Measurements from ENCODE around the gene EXOSC3.
"Not testable (repeated sequence)": the region's sequence is repeated elsewhere in the genome, so short reads cannot be mapped to it uniquely, and the experiment has no call there.

The EXOSC3 gene
- long read RNA-seq, donor 1, transcript EXOSC3-201 (4 exons, 1,806 nt): major isoform, 23 of 32 reads
- long read RNA-seq, donor 1, partial matches to known transcripts: 0 of 32 reads
- long read RNA-seq, donor 1, other reads (novel, unspliced or antisense): 0 of 32 reads
- long read RNA-seq, donor 2, transcript EXOSC3-201 (4 exons, 1,806 nt): major isoform, 10 of 15 reads
- long read RNA-seq, donor 2, partial matches to known transcripts: 0 of 15 reads
- long read RNA-seq, donor 2, other reads (novel, unspliced or antisense): 0 of 15 reads
- long read RNA-seq, donor 3, transcript EXOSC3-201 (4 exons, 1,806 nt): major isoform, 5 of 19 reads
- long read RNA-seq, donor 3, partial matches to known transcripts: 11 of 19 reads
- long read RNA-seq, donor 3, other reads (novel, unspliced or antisense): 0 of 19 reads
- long read RNA-seq, donor 4, transcript EXOSC3-201 (4 exons, 1,806 nt): major isoform, 9 of 17 reads
- long read RNA-seq, donor 4, partial matches to known transcripts: 0 of 17 reads
- long read RNA-seq, donor 4, other reads (novel, unspliced or antisense): 0 of 17 reads
- long read RNA-seq, donor 5, transcript EXOSC3-201 (4 exons, 1,806 nt): major isoform, 11 of 16 reads
- long read RNA-seq, donor 5, partial matches to known transcripts: 0 of 16 reads
- long read RNA-seq, donor 5, other reads (novel, unspliced or antisense): 0 of 16 reads
- long read RNA-seq, donor 6, transcript EXOSC3-201 (4 exons, 1,806 nt): major isoform, 8 of 13 reads
- long read RNA-seq, donor 6, partial matches to known transcripts: 0 of 13 reads
- long read RNA-seq, donor 6, other reads (novel, unspliced or antisense): 0 of 13 reads
- long read RNA-seq, donor 7, transcript EXOSC3-201 (4 exons, 1,806 nt): major isoform, 16 of 21 reads
- long read RNA-seq, donor 7, partial matches to known transcripts: 0 of 21 reads
- long read RNA-seq, donor 7, other reads (novel, unspliced or antisense): 0 of 21 reads
- long read RNA-seq, donor 8, transcript EXOSC3-201 (4 exons, 1,806 nt): major isoform, 15 of 20 reads
- long read RNA-seq, donor 8, partial matches to known transcripts: 0 of 20 reads
- long read RNA-seq, donor 8, other reads (novel, unspliced or antisense): 0 of 20 reads

DNA sequence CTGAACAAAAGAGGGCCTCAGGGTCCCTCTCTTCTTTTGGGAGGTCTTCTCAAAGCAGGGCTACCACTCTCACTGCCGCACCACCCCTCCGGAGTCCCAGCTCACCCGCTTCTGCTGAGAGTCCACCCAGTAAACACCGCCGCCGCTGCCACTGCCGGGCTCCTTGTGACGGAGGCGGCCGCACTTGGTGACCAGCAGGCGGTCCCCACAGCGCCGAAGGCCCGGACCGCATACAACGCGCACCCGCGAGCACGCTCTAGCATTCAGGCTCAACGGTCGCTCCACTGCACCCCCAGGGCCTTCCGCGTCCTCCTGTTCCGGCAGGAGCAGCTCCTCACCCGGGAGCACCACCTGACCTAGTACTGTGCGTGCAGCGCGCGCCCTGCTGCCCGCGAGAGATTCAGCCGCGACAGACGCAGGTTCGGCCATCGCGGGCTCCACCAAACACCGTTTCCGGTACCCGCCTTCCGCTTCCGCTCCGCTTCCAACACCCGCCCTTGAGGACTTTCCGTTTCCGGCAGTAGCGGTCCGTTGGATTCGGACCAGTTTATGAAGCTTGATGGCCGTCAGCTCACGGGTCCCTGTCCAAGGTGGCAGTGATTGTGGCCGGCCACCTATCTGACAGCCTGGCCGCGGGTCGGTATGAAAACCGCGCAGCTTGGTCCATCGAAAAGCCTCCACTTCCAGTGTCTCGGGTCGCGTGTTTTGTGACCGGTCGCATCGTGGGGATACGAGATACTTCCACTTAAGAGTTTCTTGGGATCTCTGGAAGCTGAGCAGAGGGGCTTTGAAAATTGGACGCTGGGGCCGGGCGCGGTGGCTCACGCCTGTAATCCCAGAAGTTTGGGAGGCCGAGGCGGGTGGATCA lies at the start of gene EXOSC3:
TSS of gene EXOSC3 (minus strand) at position 449 of the 868 bp plus-strand sequence. CDS start at position 429, 20 bp downstream.
- peak; percentile 88 for DNase-seq

- no peak for DNase-seq
Observed at GRCh38 chr9:37827483-37828165, 42.8 kb upstream of the EXOSC3 start.

DNA sequence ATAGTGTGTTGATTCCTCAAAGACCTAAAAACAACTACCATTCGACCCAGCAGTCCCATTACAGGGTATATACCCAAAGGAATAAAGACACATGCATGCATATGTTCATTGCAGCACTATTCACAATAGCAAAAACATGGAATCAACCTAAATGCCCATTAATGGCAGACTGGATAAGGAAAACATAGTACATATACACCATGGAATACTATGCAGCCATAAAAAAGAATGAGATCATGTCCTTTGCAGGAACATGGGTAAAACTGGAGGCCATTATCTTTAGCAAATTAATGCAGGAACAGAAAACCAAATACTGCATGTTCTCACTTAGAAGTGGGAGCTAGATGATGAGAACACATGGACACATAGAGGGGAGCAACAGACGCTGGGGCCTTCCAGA lies 40.3 kb upstream of the EXOSC3 start:
- DNase-seq: not testable (repeated sequence)

DNA sequence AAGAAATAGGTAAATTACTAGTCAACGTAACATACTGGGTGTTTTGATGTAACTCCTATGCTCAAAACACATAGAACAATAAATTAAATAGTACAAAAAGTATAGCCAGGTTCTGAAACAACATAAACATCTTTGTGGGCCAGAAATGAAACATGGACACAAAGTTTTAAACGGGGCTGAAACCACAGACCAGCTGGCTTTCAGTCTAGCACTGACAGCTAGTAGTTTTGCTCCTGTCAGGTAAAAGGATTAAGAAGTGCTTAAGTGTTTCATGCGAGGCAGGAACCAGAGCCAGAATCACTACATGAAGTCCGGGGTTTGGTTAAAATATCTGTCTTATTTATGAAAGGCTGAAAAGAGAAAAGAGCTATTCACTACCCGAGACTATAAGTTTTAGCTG lies 35.3 kb upstream of the EXOSC3 start:
- DNase-seq: no peak

DNA sequence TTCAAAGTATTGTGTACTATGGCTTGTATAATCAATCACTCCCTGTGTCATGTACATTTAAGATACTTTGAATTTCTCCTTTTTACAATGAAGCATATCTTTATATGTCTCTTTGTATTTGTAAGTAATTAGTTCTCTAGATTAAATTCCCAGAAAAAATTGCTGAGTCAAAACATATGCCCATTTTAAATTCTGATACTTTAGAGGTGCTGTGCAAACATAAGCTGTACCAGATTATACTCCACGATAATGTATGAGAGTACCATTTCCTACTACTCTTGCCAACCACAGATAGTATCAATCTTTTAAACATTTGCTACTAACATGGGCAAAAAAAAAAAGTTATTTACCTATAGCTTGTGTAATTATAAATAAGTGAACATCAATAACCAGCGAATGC lies 34.0 kb upstream of the EXOSC3 start:
- no peak for DNase-seq

- DNase-seq: no peak
Observed at GRCh38 chr9:37812773-37813379, 28.0 kb upstream of the EXOSC3 start.

- DNase-seq: no peak
Observed at GRCh38 chr9:37811906-37812476, 27.1 kb upstream of the EXOSC3 start.

DNA sequence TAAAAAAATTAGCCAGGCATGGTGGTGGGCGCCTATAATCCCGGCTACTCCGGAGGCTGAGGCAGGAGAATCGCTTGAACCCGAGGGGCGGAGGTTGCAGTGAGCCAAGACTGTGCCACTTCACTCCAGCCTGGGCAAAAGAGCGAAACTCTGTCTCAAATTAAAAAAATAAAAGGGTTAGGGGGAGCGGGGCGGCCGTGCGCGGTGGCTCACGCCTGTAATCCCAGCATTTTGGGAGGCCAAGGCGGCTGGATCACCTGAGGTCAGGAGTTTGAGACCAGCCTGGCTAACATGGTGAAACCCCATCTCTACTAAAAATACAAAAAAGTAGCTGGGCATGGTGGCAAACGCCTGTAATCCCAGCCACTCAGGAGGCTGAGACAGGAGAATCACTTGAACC lies 24.8 kb upstream of the EXOSC3 start:
- not testable (repeated sequence) for DNase-seq

- no peak for DNase-seq
Observed at GRCh38 chr9:37806271-37806670, 21.4 kb upstream of the EXOSC3 start.

DNA sequence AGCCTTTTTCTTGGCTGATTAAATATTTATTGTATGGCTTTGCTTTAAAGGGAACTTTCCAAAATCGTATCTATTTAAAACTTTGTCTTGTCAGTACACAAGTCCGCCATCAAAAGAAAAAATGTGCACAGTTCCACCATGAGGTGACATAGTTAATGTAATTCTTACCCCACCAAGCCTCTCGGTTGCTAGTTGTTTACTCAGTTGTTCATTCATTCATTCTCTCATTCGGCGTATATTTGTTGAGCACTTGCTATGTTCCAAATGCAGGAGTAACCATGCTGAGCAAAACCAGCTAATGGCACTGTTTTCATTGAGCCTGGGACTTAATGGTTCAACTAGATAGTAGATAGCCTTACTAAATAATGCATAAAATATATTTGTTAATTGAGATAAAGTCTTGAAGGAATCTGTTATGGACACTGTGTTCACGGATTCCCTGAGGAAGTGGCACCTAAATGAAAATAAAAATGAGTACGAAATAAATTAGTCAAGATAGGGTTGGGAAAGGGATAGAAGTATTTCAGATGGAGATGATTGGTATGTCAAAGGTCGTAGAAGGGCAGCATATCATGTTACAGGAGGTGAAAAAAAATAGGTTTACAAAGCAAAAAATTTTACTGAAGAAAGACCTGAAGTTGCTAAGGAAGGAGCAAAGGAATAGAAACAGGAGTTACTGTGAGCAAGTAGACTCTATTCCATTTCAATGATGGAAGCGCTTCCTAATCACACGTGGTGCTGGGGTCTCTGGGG lies 17.3 kb upstream of the EXOSC3 start:
- DNase-seq: no peak

- peak; percentile 90 for DNase-seq
Observed at GRCh38 chr9:37801287-37801850, 16.5 kb upstream of the EXOSC3 start.

- peak; percentile 95 for DNase-seq
Observed at GRCh38 chr9:37800631-37801286, 15.9 kb upstream of the EXOSC3 start, which contains the start of gene DCAF10. DCAF10 (plus strand) TSS chr9:37800797; CDS start chr9:37800867, 70 bp downstream.

GRCh38 chr9:37798677-37799076 lies 13.8 kb upstream of the EXOSC3 start:
- DNase-seq: no peak

GRCh38 chr9:37796232-37796631 lies 11.4 kb upstream of the EXOSC3 start:
- no peak for DNase-seq

DNA sequence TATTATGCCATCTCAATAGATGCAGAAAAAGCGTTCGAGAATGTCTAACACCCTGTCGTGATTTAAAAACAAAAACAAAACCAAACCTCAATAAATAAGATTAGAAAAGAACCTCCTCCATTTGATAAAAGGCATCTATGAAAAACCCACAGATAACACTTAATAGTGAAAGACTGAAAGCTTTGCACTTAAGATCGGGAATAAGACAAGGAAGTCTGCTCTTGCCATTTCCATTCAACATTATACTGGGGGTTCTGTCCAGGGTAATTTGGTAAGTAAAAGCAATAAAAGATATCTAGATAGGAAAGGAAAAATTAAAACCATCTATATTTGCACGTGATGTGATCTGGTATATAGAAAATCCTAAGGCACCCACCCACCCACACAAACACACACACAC lies 7.3 kb upstream of the EXOSC3 start:
- DNase-seq: no peak

DNA sequence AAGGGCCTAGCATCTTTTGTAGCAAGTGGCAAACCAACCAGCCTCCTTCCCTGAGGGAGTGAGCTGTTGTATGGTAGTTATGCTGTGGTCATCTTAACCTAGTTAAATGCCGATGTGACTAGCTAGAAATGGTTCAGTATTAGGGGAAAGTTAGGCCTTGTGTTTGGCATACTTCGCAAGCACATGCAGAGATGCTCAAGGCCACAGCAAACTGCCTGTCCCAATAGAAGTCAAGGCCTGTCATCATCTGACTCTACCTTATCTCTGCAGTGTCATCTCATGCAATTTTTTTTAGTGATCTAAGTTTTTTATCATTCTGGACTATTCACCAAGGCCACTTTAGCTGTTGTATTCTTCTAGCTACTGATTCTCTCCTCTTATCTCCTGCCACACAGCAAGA lies 5.2 kb upstream of the EXOSC3 start:
- no peak for DNase-seq

DNA sequence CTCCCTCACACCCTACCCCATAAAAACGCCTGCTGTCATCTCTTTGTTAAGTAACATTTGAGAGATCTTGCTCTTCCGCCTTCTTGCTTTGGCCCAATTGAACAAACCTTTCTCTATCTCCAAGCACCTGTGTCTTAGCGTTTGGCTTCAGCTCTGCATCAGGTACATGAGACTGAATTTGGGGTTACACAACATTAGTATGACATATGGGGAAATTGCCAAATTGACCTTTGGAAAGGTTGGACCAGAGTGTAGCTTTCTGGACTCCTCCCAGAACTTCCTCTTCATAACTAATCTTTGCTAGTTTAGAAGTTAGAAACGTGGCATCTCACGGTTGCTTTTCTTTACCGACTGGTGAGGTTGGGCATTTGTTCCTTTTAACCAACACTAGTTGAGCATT lies 3.5 kb upstream of the EXOSC3 start:
- DNase-seq: no peak

- DNase-seq: no peak
Observed at GRCh38 chr9:37787059-37787458, 2.2 kb upstream of the EXOSC3 start.

DNA sequence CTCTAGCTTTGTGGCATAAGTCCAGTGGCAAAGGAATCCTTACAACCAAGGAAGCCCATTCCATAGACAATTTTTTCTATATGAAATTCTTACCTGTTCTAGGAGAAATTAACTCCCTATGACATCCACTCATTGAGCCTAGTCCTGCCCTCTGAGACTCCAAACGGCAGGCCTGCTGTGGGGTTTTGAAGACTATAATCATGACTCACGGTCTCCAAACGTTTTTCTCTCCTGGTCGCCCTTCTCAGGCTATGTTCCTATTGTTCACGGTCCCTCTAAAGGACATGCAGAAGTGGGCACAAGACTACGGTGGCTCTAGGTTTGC lies 611 bp downstream of the EXOSC3 start:
- DNase-seq: no peak

Data from right kidney (tissue), 9 donors.